Heart right ventricle (tissue), 16 donors: ENCODE measurements around the gene TRRAP. TPM values are rescaled to one million over a fixed set of nuclear protein-coding genes. Genes with fewer than 3 reads are reported as not detected.

Experiments
- ATAC-seq, 8 donors: fragments of 200-7000 bp; cut with Tn5 transposase; one replicate each; pipeline ENCODE4 v1.9.1; 2020; ENCODE audit warnings: mild to moderate bottlenecking in 8 of 8, moderate library complexity in 8 of 8, moderate number of reproducible peaks in 1 of 8
- DNase-seq, 2 donors: peaks; one replicate each; pipeline ENCODE4 v3.0.0-alpha.2; 2020
- H3K27ac ChIP-seq, 10 donors: fragments of 200-600 bp; sonication (generic) in 2 of 10; one replicate each; pipeline versions ENCODE4 v1.5.0 to v1.8.0; 2020 to 2022; ENCODE audit warnings: mild to moderate bottlenecking in 3 of 10
- H3K27me3 ChIP-seq, 7 donors: fragments of 200-600 bp; one replicate each; pipeline ENCODE4 v1.8.0; 2021 to 2022; ENCODE audit warnings: mild to moderate bottlenecking in 2 of 7
- H3K36me3 ChIP-seq, 9 donors: fragments of 200-600 bp; sonication (generic) in 1 of 9; one replicate each; pipeline versions ENCODE4 v1.5.0 to v1.8.0; 2020 to 2022; ENCODE audit warnings: mild to moderate bottlenecking in 2 of 9
- H3K4me1 ChIP-seq, 9 donors: fragments of 200-600 bp; sonication (generic) in 1 of 9; one replicate each; pipeline versions ENCODE4 v1.5.0 to v1.8.0; 2020 to 2022; ENCODE audit warnings: mild to moderate bottlenecking in 4 of 9
- H3K4me3 ChIP-seq, 10 donors: fragments of 200-600 bp; sonication (generic) in 2 of 10; one replicate each; pipeline versions ENCODE4 v1.5.0 to v1.8.0; 2020 to 2022; ENCODE audit warnings: mild to moderate bottlenecking in 7 of 10, moderate library complexity in 2 of 10
- H3K9me3 ChIP-seq, 11 donors: fragments of 200-600 bp in 10 of 11; sonication (generic) in 2 of 11; one replicate each; pipeline versions ENCODE4 v1.5.0 to v1.8.0; 2013 to 2022; ENCODE audit warnings: mild to moderate bottlenecking in 2 of 11, control low read depth in 1 of 11, moderate library complexity in 1 of 11
- CTCF ChIP-seq, 9 donors: fragments of 200-600 bp; sonication (generic) in 2 of 9; IDR thresholded peaks; one replicate each; pipeline versions ENCODE4 v1.5.0 to v1.8.0; 2021 to 2022; ENCODE audit warnings: antibody characterized with exemption in 9 of 9, mild to moderate bottlenecking in 5 of 9, moderate library complexity in 1 of 9
- WGBS, 2 donors: extraction: QIAGEN DNeasy Blood & Tissue Kit; methylation state at CpG; one replicate each; pipeline ENCODE4 v1.1.7; 2013; ENCODE audit warnings: inconsistent platforms in 1 of 2; 5-methylcytosine and 5-hydroxymethylcytosine counted together
- intact Hi-C, 10 donors: fragments of 100-400 bp; cut with DNase I; formaldehyde crosslinking; loops; one replicate each; pipeline versions ENCODE4 v1.11.1 to v1.14.2; 2022
- polyA plus RNA-seq, 2 donors: library from polyadenylated mRNA; stranded (reverse); fragments of 200-250 nt; gene quantifications; one replicate each; pipeline ENCODE4 v1.2.3, GENCODE V29; 2013
- total RNA-seq, 10 donors: library from RNA; stranded (reverse); fragmentation: NEBNext Ultra II Directional in 3 of 10; extraction: Animal tissue kit (Norgen Biotek cat#: 25700) in 3 of 10; gene quantifications; one replicate each; pipeline versions ENCODE4 v1.2.1 to v1.2.4, GENCODE V29; 2021 to 2023
- donor health status: Arrhythmogenic right ventricular cardiomyopathy.
- donor health status: ischemic (EF 13 %, LVEDD 7.1; RV severe dilation, severe dysfunction).
- donor health status: healthy with polysubstance abuse.
- donor health status: DM: no; HTN: yes; CAD: no.
- donor health status: DM: no; HTN: no; CAD: no.
- donor health status: ischemic (EF 25% LVEDD 6.9; RV normal size, moderate dysfunction).
- donor health status: ischemic (EF 25% LVEDD 5.7; RV mildly dilated, moderate dysfunction).
- donor health status: healthy.
- donor health status: DM: yes; HTN: yes; CAD: no.
- donor health status: Ischemic cardiomyopathy.
- donor health status: ischemic (EF 35%, LVEDD 5.7; RV mildly dilated, moderate dysfunction).
- donor health status: nonischemic (EF 11% LVEDD 7.7; RV severe dilation, severe dysfunction).
- donor health status: DM: yes; HTN: yes; CAD: no.
- donor health status: PGD.
- donor health status: ischemic (EF 29% LVEDD 5.4; RV normal size, mild dysfunction).
- donor health status: nonischemic (EF 23%, LVEDD 6.1; RV moderate dilation, normal function).

The TRRAP gene
- total and polyA plus RNA-seq, 12 donors, result 4.8 to 25.1 (median 21.3) TPM

GRCh38 chr7:99019523-99020412, 141.4 kb downstream of the TRRAP start:
- no peaks in the 10 kb centered on the region for H3K27me3 ChIP-seq
- H3K27ac ChIP-seq, result no peak overlapping the region
- 92% methylated on average over 12 of the region's 12 CpGs for WGBS, 2 donors
- peaks cover 0 to 33% (median 5%) of the 10 kb centered on the region in 9 donors for H3K4me1 ChIP-seq
- no peaks in the 10 kb centered on the region for H3K9me3 ChIP-seq
- H3K36me3 ChIP-seq, result peaks cover 0 to 46% (median 9%) of the 10 kb centered on the region in 9 donors
- intact Hi-C loops, result no loop called here
- DNase-seq, result no peak
- no peak overlapping the region for H3K4me3 ChIP-seq
- ATAC-seq, result peak in 3 of 8 donors; percentile 30 to 64 (median 54)
- no peak for TF ChIP-seq CTCF (IDR thresholded peaks at IDR 0.05)

GRCh38 chr7:99020413-99020715, 142.0 kb downstream of the TRRAP start:
- intact Hi-C loops, result no loop called here
- Histone ChIP-seq H3K36me3 (peaks cover 0 to 40% (median 4%) of the 10 kb centered on the region in 9 donors), H3K27ac (no peak overlapping the region), H3K4me3 (no peak overlapping the region), H3K9me3 (no peaks in the 10 kb centered on the region), H3K4me1 (peaks cover 0 to 33% (median 5%) of the 10 kb centered on the region in 9 donors), H3K27me3 (no peaks in the 10 kb centered on the region)
- WGBS, 2 donors, result 91 to 98% methylated on average over 3 of the region's 3 CpGs
- ATAC-seq (no peak), DNase-seq (no peak)
- no peak for TF ChIP-seq CTCF (IDR thresholded peaks at IDR 0.05)

GRCh38 chr7:99021941-99022560, 143.7 kb downstream of the TRRAP start:
- no peak for DNase-seq
- Histone ChIP-seq H3K36me3 (peaks cover 0 to 29% (median 0%) of the 10 kb centered on the region in 9 donors), H3K27ac (peak overlapping the region in 1 of 10 donors; percentile 5), H3K27me3 (no peaks in the 10 kb centered on the region), H3K4me3 (no peak overlapping the region), H3K4me1 (peaks cover 0 to 33% (median 5%) of the 10 kb centered on the region in 9 donors), H3K9me3 (no peaks in the 10 kb centered on the region)
- ATAC-seq, result peak in 1 of 8 donors; percentile 35
- no peak for TF ChIP-seq CTCF (IDR thresholded peaks at IDR 0.05)
- intact Hi-C loops, result no loop called here
- WGBS, 2 donors, result 79 to 85% methylated on average over 3 of the region's 3 CpGs

- Histone ChIP-seq H3K4me1 (peaks cover 0 to 33% (median 5%) of the 10 kb centered on the region in 9 donors), H3K27ac (peak overlapping the region in 1 of 10 donors; percentile 20), H3K27me3 (no peaks in the 10 kb centered on the region), H3K4me3 (no peak overlapping the region), H3K36me3 (peaks cover 0 to 42% (median 17%) of the 10 kb centered on the region in 9 donors), H3K9me3 (no peaks in the 10 kb centered on the region)
- DNase-seq (no peak), ATAC-seq (no peak)
- no peak for TF ChIP-seq CTCF (IDR thresholded peaks at IDR 0.05)
- intact Hi-C loops, result no loop called here
These were observed 145.7 kb downstream of the TRRAP start for GRCh38 chr7:99024066-99024465.
